HepG2 (cell line): ENCODE results near the gene CUEDC2. TPM values are rescaled to one million over a fixed set of nuclear protein-coding genes. Genes with fewer than 3 reads are reported as not detected.

Experiments
- ATAC-seq: fragments of 200-7000 bp; cut with Tn5 transposase; 3 replicates; pipeline ENCODE4 v1.9.1; 2020; ENCODE audit warnings: mild to moderate bottlenecking, moderate library complexity
- BruUV-seq: library from RNA; stranded (reverse); fragments of 400-500 nt; replicated peaks from 2 replicates; lab custom pipeline; 2021; lab: Mats Ljungman, UMichigan
- CTCF ChIA-PET: fragments of 300-600 bp; formaldehyde crosslinking; extraction: SDS; loops from one replicate; lab custom pipeline; 2021; ENCODE audit warnings: low total read pairs, inconsistent platforms, low intra/inter-chr PET ratio; lab: Yijun Ruan, JAX
- POLR2A ChIA-PET: fragments of 350-600 bp; sonication (Branson Sonifier 250); formaldehyde crosslinking; loops from one replicate; lab custom pipeline; 2020; ENCODE audit warnings: antibody characterized with exemption, inconsistent platforms; lab: Yijun Ruan, JAX
- DNase-seq: peaks from one replicate; pipeline ENCODE4 v3.0.0-alpha.2; 2015; ENCODE audit warnings: low spot score
- FAIRE-seq: peaks from 3 replicates; lab custom pipeline; 2011; peaks lifted over from hg19 to GRCh38; lab: Jason Lieb, UNC
- H2AFZ ChIP-seq: one replicate; pipeline ENCODE4 v1.6.1; 2011; ENCODE audit warnings: low read length, inconsistent platforms
- H3K27ac ChIP-seq: fragments of 300-600 bp; 3 replicates; pipeline ENCODE4 v1.8.0; 2011; ENCODE audit warnings: mixed run types, mild to moderate bottlenecking, mixed read lengths, low read length, inconsistent platforms; ENCODE audit not compliant: insufficient read depth; ENCODE audit errors: extremely low read length
- H3K27me3 ChIP-seq, 2 experiments: fragments of 200-600 bp in 1 of 2; 2 replicates in 1 of 2; 3 replicates in 1 of 2; pipeline versions ENCODE4 v1.6.0 to v1.8.0; 2011; ENCODE audit warnings: low read length in 2 of 2, mild to moderate bottlenecking in 2 of 2, moderate library complexity in 2 of 2, inconsistent platforms in 1 of 2; ENCODE audit not compliant: insufficient read depth in 2 of 2, control insufficient read depth in 1 of 2
- H3K36me3 ChIP-seq, 2 experiments: fragments of 200-600 bp in 1 of 2; replicated peaks in 1 of 2; 2 replicates in 1 of 2; 3 replicates in 1 of 2; pipeline versions ENCODE4 v1.5.1 to v1.8.0; 2011; ENCODE audit warnings: low read length in 2 of 2, inconsistent platforms in 1 of 2; ENCODE audit not compliant: insufficient read depth in 2 of 2, control insufficient read depth in 1 of 2
- H3K4me1 ChIP-seq: 2 replicates; pipeline ENCODE4 v1.5.1; 2012; ENCODE audit warnings: low read length, inconsistent platforms; ENCODE audit not compliant: insufficient read depth
- H3K4me2 ChIP-seq: 2 replicates; pipeline ENCODE4 v1.6.0; 2011; ENCODE audit warnings: low read depth, low read length, inconsistent platforms
- H3K4me3 ChIP-seq, 3 experiments: fragments of 200-600 bp in 1 of 3; sonication (generic), shearing (Covaris generic) in 1 of 3; replicated peaks in 1 of 3; 2 replicates each; pipeline ENCODE4 v1.5.1; 2011 to 2016; ENCODE audit warnings: low read length in 3 of 3, inconsistent platforms in 2 of 3, low read depth in 2 of 3, mild to moderate bottlenecking in 2 of 3, control low read depth in 1 of 3, mixed read lengths in 1 of 3; ENCODE audit not compliant: insufficient read depth in 1 of 3
- H3K79me2 ChIP-seq: one replicate; pipeline ENCODE4 v1.6.1; 2011; ENCODE audit warnings: low read length, inconsistent platforms; ENCODE audit not compliant: insufficient read depth
- H3K9ac ChIP-seq: 2 replicates; pipeline ENCODE4 v1.6.0; 2011; ENCODE audit warnings: mild to moderate bottlenecking, low read depth, low read length, inconsistent platforms; ENCODE audit not compliant: insufficient read depth
- H3K9me3 ChIP-seq: 2 replicates; pipeline ENCODE4 v1.5.1; 2012; ENCODE audit warnings: mild to moderate bottlenecking, low read length
- H4K20me1 ChIP-seq: 2 replicates; pipeline ENCODE4 v1.6.0; 2011; ENCODE audit warnings: inconsistent platforms, mild to moderate bottlenecking, low read length, moderate library complexity; ENCODE audit not compliant: insufficient read depth
- ARNT2 ChIP-seq: sonication (generic); formaldehyde crosslinking; IDR thresholded peaks from 2 replicates; pipeline ENCODE4 v1.8.0; 2022; ENCODE audit warnings: mild to moderate bottlenecking, low read depth, missing genetic modification reagents, moderate library complexity
- EZH2 ChIP-seq: conservative IDR thresholded peaks from 2 replicates; pipeline ENCODE4 v1.6.1; 2012; ENCODE audit warnings: mild to moderate bottlenecking, low read depth, low read length, moderate library complexity
- KDM6A ChIP-seq: IDR thresholded peaks from 2 replicates; pipeline ENCODE4 v1.6.1; 2016; ENCODE audit warnings: low read depth
- PRMT3 ChIP-seq: sonication (generic); formaldehyde crosslinking; IDR thresholded peaks from 2 replicates; pipeline ENCODE4 v1.8.1; 2022; ENCODE audit warnings: low read depth, mild to moderate bottlenecking, moderate library complexity, missing genetic modification reagents, borderline replicate concordance
- SAP130 ChIP-seq: IDR thresholded peaks from 2 replicates; pipeline ENCODE4 v1.6.1; 2016; ENCODE audit warnings: low read depth
- SMAD9 ChIP-seq: sonication (generic); formaldehyde crosslinking; IDR thresholded peaks from 2 replicates; pipeline ENCODE4 v1.5.1; 2020; ENCODE audit warnings: mild to moderate bottlenecking, missing genetic modification reagents
- ZFP82 ChIP-seq: sonication (generic); formaldehyde crosslinking; IDR thresholded peaks from 2 replicates; pipeline ENCODE4 v1.5.1; 2020; ENCODE audit warnings: mild to moderate bottlenecking, missing genetic modification reagents, borderline replicate concordance
- ZNF235 ChIP-seq: sonication (generic); formaldehyde crosslinking; IDR thresholded peaks from 2 replicates; pipeline ENCODE4 v1.8.1; 2023; ENCODE audit warnings: mild to moderate bottlenecking, missing genetic modification reagents, borderline replicate concordance
- ZNF33B ChIP-seq: sonication (generic); formaldehyde crosslinking; IDR thresholded peaks from 2 replicates; pipeline ENCODE4 v1.5.1; 2020; ENCODE audit warnings: mild to moderate bottlenecking, missing genetic modification reagents
- ZNF451 ChIP-seq: sonication (generic); formaldehyde crosslinking; IDR thresholded peaks from 2 replicates; pipeline ENCODE4 v1.5.0; 2020; ENCODE audit warnings: mild to moderate bottlenecking, missing genetic modification reagents
- ZNF552 ChIP-seq: sonication (generic); formaldehyde crosslinking; IDR thresholded peaks from 2 replicates; pipeline ENCODE4 v1.9.0; 2022; ENCODE audit warnings: missing genetic modification reagents, mild to moderate bottlenecking, borderline replicate concordance
- ZNF672 ChIP-seq: sonication (generic); formaldehyde crosslinking; IDR thresholded peaks from 2 replicates; pipeline ENCODE4 v1.8.1; 2022; ENCODE audit warnings: missing genetic modification reagents
- ZNF891 ChIP-seq: sonication (generic); formaldehyde crosslinking; IDR thresholded peaks from 2 replicates; pipeline ENCODE4 v1.5.0; 2020; ENCODE audit warnings: mild to moderate bottlenecking, missing genetic modification reagents
- WGBS: methylation state at CpG from one replicate; pipeline ENCODE4 v1.1.6; 2017; ENCODE audit warnings: low lambda C conversion rate; 5-methylcytosine and 5-hydroxymethylcytosine counted together
- in situ Hi-C: cut with HindIII; loops from 2 replicates; pipeline ENCODE4 v1.10.0; 2017; ENCODE audit warnings: low pct_unique_long_range_greater_than_20kb; ENCODE audit not compliant: extremely low pct_ligation_motif_present
- intact Hi-C: fragments of 100-400 bp; cut with micrococcal nuclease; formaldehyde crosslinking; loops from one replicate; pipeline ENCODE4 v1.10.0; 2022; ENCODE audit not compliant: unreplicated experiment
- polyA plus RNA-seq, 8 experiments: library from polyadenylated mRNA; depleted of rRNA in 3 of 8; stranded (reverse) in 7 of 8; unstranded in 1 of 8; fragments of >200 nt; fragmentation: Illumina TruSeq in 4 of 8; extraction: Trizol in 4 of 8; gene quantifications; 2 replicates each; pipeline versions ENCODE4 v1.2.1 to v1.2.3, GENCODE V29; 2011 to 2016; ENCODE audit warnings: low read depth in 4 of 8, missing spikeins in 1 of 8, mixed read lengths in 1 of 8; ENCODE audit not compliant: insufficient read depth in 1 of 8
- total RNA-seq, 5 experiments: library from RNA; depleted of rRNA; stranded (reverse); fragments of >200 nt; fragmentation: Illumina TruSeq; extraction: Trizol; gene quantifications; 2 replicates each; pipeline ENCODE4 v1.2.3, GENCODE V29; 2016; ENCODE audit warnings: low read depth in 1 of 5
- TF ChIP-seq, protein P1 (sequence below): sonication (generic); formaldehyde crosslinking; IDR thresholded peaks from 2 replicates; pipeline ENCODE4 v1.4.0; 2020; ENCODE audit warnings: missing genetic modification reagents, borderline replicate concordance
- TF ChIP-seq, protein P2 (sequence below): sonication (generic); formaldehyde crosslinking; IDR thresholded peaks from 2 replicates; pipeline ENCODE4 v1.8.1; 2023; ENCODE audit warnings: missing genetic modification reagents, mild to moderate bottlenecking, borderline replicate concordance
- TF ChIP-seq, protein P3 (sequence below): IDR thresholded peaks from 2 replicates; pipeline ENCODE4 v1.6.1; 2016; ENCODE audit warnings: missing biosample characterization, missing genetic modification reagents, low read depth

Gene CUEDC2
- total and polyA plus RNA-seq, 2 of the 13 experiments (the other 11 are each of a cell fraction or from before 2014, with no cell fraction given), result 13.1 to 18.4 TPM

DNA sequence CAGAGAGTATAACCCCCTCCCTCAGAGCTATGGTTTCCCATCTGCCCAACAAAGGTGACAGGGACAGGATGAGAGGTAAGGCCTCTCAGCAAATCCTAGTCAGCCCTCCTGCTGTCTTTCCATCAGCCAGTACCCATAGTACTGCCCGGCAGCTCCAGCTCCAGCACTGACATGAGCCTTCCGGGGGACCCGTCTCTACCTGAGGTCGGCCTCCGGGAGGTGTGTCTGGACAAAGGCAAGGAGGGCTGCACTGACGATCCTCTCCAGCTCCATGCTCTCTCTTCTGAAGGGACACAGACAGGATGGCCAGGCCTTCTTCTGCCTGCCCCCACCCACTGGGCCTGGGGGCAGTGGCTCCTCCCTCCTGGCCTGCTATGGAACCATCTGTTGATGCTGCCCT, 7.5 kb downstream of the CUEDC2 start:
- TF ChIP-seq ZNF451 (CRISPR knock-in tag) (no peak), ZFP82 (CRISPR knock-in tag) (no peak), ARNT2 (no peak), SAP130 (CRISPR knock-in tag) (no peak), ZNF891 (CRISPR knock-in tag) (no peak), ZNF235 (no peak), ZNF552 (CRISPR knock-in tag) (no peak), EZH2 (no peak), ZNF33B (CRISPR knock-in tag) (no peak), PRMT3 (no peak), ZNF672 (CRISPR knock-in tag) (no peak), SMAD9 (no peak), KDM6A (CRISPR knock-in tag) (no peak)
- TF ChIP-seq, protein P1, sequence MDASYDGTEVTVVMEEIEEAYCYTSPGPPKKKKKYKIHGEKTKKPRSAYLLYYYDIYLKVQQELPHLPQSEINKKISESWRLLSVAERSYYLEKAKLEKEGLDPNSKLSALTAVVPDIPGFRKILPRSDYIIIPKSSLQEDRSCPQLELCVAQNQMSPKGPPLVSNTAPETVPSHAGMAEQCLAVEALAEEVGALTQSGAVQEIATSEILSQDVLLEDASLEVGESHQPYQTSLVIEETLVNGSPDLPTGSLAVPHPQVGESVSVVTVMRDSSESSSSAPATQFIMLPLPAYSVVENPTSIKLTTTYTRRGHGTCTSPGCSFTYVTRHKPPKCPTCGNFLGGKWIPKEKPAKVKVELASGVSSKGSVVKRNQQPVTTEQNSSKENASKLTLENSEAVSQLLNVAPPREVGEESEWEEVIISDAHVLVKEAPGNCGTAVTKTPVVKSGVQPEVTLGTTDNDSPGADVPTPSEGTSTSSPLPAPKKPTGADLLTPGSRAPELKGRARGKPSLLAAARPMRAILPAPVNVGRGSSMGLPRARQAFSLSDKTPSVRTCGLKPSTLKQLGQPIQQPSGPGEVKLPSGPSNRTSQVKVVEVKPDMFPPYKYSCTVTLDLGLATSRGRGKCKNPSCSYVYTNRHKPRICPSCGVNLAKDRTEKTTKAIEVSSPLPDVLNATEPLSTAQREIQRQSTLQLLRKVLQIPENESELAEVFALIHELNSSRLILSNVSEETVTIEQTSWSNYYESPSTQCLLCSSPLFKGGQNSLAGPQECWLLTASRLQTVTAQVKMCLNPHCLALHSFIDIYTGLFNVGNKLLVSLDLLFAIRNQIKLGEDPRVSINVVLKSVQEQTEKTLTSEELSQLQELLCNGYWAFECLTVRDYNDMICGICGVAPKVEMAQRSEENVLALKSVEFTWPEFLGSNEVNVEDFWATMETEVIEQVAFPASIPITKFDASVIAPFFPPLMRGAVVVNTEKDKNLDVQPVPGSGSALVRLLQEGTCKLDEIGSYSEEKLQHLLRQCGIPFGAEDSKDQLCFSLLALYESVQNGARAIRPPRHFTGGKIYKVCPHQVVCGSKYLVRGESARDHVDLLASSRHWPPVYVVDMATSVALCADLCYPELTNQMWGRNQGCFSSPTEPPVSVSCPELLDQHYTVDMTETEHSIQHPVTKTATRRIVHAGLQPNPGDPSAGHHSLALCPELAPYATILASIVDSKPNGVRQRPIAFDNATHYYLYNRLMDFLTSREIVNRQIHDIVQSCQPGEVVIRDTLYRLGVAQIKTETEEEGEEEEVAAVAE (CRISPR knock-in tag), result no peak
- TF ChIP-seq, protein P2, sequence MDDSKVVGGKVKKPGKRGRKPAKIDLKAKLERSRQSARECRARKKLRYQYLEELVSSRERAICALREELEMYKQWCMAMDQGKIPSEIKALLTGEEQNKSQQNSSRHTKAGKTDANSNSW (CRISPR knock-in tag), result no peak
- TF ChIP-seq, protein P3, sequence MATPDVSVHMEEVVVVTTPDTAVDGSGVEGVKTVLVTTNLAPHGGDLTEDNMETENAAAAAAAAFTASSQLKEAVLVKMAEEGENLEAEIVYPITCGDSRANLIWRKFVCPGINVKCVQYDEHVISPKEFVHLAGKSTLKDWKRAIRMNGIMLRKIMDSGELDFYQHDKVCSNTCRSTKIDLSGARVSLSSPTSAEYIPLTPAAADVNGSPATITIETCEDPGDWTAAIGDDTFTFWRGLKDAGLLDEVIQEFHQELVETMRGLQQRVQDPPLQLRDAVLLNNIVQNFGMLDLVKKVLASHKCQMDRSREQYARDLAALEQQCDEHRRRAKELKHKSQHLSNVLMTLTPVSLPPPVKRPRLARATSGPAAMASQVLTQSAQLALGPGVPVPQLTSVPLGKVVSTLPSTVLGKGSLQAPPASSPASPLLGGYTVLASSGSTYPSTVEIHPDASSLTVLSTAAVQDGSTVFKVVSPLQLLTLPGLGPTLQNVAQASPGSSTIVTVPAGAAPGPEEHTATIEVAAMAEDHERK (CRISPR knock-in tag), result no peak
- in situ Hi-C loops, result loop anchor here (5.0 kb wide), 1 partner anchor 37 kb away; no protein-coding TSS in a partner anchor
- H3K79me2 ChIP-seq, result no peaks in the 10 kb centered on the region
- ChIA-PET CTCF (no interaction called here), POLR2A (no interaction called here)
- H4K20me1 ChIP-seq, result no peaks in the 10 kb centered on the region
- WGBS, result no CpG with 5 or more reads among the region's 6 CpGs
- no peaks in the 10 kb centered on the region for H3K9me3 ChIP-seq
- no peak overlapping the region for H3K9ac ChIP-seq
- H3K4me3 ChIP-seq, result no peak overlapping the region
- FAIRE-seq, result no peak
- no TSS peak for BruUV-seq
- intact Hi-C loops, result loop anchor here (5.0 kb wide), 1 partner anchor 52 kb away; no protein-coding TSS in a partner anchor
- no peak overlapping the region for H3K4me2 ChIP-seq
- H3K27me3 ChIP-seq, result no peaks in the 10 kb centered on the region
- peaks cover 18% of the 10 kb centered on the region for H3K4me1 ChIP-seq
- no peak for DNase-seq
- H3K27ac ChIP-seq, result no peak overlapping the region
- H3K36me3 ChIP-seq, result peaks cover 1 to 14% of the 10 kb centered on the region in 2 experiments; a peak in 3 of 5 replicates
- H2AFZ ChIP-seq, result no peak overlapping the region
- ATAC-seq, result no peak
